OCI-LY1 (cell line): ENCODE results near the gene NEUROD2.

ENCODE experiments used
- EZH2 ChIP-seq: fragments of 200-600 bp; sonication (generic), shearing (Covaris generic); IDR thresholded peaks from 2 replicates; pipeline ENCODE4 v1.8.0; 2017; ENCODE audit warnings: borderline replicate concordance, mixed run types, mild to moderate bottlenecking, antibody characterized with exemption, low read length, moderate library complexity, mixed read lengths
- TF ChIP-seq, protein P1 (sequence below): fragments of 200-600 bp; sonication (generic), shearing (Covaris generic); IDR thresholded peaks from 2 replicates; pipeline ENCODE4 v1.5.1; 2017; ENCODE audit warnings: mild to moderate bottlenecking, antibody characterized with exemption, low read length, moderate library complexity, mixed read lengths

DNA sequence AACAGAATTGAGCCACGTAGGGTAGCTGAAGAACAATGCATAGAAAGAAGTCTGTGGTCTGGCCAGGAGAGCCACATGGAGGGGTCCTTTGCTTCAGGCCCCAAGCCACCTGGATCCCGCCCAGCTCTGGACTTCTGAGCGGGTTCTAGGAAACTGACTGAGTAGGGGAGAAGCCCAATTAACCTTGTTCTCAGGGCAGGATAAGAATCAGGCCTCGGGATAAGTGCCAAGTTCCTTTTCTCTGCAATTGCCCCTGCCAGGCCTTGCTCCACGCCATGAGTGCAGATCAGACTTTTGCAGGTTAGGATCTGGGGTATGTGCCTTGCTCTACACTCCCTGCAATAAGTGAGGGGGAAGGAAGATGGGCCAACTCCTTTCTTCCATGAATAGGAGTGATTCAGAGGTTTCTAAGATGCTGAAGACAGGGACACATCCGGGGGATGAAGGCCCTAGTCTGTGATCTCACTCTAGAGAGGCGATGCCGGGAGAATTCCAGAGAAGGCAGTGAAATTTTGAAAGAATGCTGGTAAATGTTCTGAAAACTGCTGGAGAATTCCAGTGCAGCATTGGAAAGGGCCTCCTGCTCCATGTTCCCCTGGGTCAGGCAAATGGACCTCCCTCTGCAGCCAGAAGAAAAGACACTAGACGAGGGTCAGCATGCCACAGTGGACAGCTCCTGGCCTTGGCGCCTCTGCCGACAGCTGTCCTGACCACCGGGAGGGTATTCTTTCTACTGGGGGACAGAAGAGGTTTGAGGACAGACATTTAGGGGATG, 5.8 kb downstream of the NEUROD2 start:
- TF ChIP-seq, protein P1, sequence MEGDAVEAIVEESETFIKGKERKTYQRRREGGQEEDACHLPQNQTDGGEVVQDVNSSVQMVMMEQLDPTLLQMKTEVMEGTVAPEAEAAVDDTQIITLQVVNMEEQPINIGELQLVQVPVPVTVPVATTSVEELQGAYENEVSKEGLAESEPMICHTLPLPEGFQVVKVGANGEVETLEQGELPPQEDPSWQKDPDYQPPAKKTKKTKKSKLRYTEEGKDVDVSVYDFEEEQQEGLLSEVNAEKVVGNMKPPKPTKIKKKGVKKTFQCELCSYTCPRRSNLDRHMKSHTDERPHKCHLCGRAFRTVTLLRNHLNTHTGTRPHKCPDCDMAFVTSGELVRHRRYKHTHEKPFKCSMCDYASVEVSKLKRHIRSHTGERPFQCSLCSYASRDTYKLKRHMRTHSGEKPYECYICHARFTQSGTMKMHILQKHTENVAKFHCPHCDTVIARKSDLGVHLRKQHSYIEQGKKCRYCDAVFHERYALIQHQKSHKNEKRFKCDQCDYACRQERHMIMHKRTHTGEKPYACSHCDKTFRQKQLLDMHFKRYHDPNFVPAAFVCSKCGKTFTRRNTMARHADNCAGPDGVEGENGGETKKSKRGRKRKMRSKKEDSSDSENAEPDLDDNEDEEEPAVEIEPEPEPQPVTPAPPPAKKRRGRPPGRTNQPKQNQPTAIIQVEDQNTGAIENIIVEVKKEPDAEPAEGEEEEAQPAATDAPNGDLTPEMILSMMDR = no peak
- TF ChIP-seq EZH2 = no peak
